Smooth muscle cell (in vitro differentiated cells): ENCODE data around the gene SRRD. TPM values are rescaled to one million over a fixed set of nuclear protein-coding genes. Genes with fewer than 3 reads are reported as not detected.

Experiments
- DNase-seq: peaks from one replicate; lab custom pipeline; 2025; ENCODE audit not compliant: unreplicated experiment; lab: John Stamatoyannopoulos, UW
- H2AFZ ChIP-seq: fragments of 200-600 bp; sonication (generic); 2 replicates; pipeline ENCODE4 v1.6.0; 2016; ENCODE audit warnings: antibody characterized with exemption, low read depth, mild to moderate bottlenecking
- H3F3A ChIP-seq: fragments of 200-600 bp; sonication (generic); 2 replicates; pipeline ENCODE4 v1.6.0; 2017; ENCODE audit warnings: antibody characterized with exemption, low read depth
- H3K27ac ChIP-seq: fragments of 200-600 bp; sonication (generic); 2 replicates; pipeline ENCODE4 v1.5.1; 2016; ENCODE audit warnings: low read depth, mild to moderate bottlenecking
- H3K27me3 ChIP-seq: fragments of 200-600 bp; sonication (generic); 2 replicates; pipeline ENCODE4 v1.6.1; 2016; ENCODE audit warnings: low read depth, mild to moderate bottlenecking
- H3K36me3 ChIP-seq: fragments of 200-600 bp; sonication (generic); 2 replicates; pipeline ENCODE4 v1.5.1; 2016; ENCODE audit warnings: low read depth
- H3K4me1 ChIP-seq: fragments of 200-600 bp; sonication (generic); 2 replicates; pipeline ENCODE4 v1.5.1; 2016; ENCODE audit warnings: low read depth
- H3K4me2 ChIP-seq: fragments of 200-600 bp; sonication (generic); 2 replicates; pipeline ENCODE4 v1.6.0; 2016; ENCODE audit warnings: mild to moderate bottlenecking
- H3K4me3 ChIP-seq: fragments of 200-600 bp; sonication (generic); 2 replicates; pipeline ENCODE4 v1.5.1; 2016; ENCODE audit warnings: mild to moderate bottlenecking
- H3K79me2 ChIP-seq: fragments of 200-600 bp; sonication (generic); 2 replicates; pipeline ENCODE4 v1.6.0; 2016; ENCODE audit warnings: low read depth, mild to moderate bottlenecking
- H3K9ac ChIP-seq: fragments of 200-600 bp; sonication (generic); 2 replicates; pipeline ENCODE4 v1.6.0; 2016; ENCODE audit warnings: low read depth
- H3K9me3 ChIP-seq: fragments of 200-600 bp; sonication (generic); replicated peaks from 2 replicates; pipeline ENCODE4 v1.5.1; 2016; ENCODE audit warnings: low read depth
- H4K20me1 ChIP-seq: fragments of 200-600 bp; sonication (generic); 2 replicates; pipeline ENCODE4 v1.6.0; 2016; ENCODE audit warnings: low read depth
- CTCF ChIP-seq: fragments of 200-600 bp; sonication (generic); IDR thresholded peaks from 2 replicates; pipeline ENCODE4 v1.5.1; 2017; ENCODE audit warnings: borderline replicate concordance, mild to moderate bottlenecking, antibody characterized with exemption; ENCODE audit not compliant: insufficient read depth, poor library complexity, severe bottlenecking
- WGBS: methylation state at CpG from one replicate; pipeline ENCODE4 v1.1.7; 2016; ENCODE audit warnings: low lambda C conversion rate; 5-methylcytosine and 5-hydroxymethylcytosine counted together
- polyA plus RNA-seq: library from polyadenylated mRNA; unstranded; fragments of >200 nt; fragmentation: Nextera tagmentation; extraction: Ambion mirVana; gene quantifications from 2 replicates; pipeline ENCODE4 v1.2.1, GENCODE V29; 2016
- total RNA-seq: library from RNA; depleted of rRNA; stranded (reverse); fragments of >200 nt; gene quantifications from 2 replicates; pipeline ENCODE4 v1.2.3, GENCODE V29; 2014

The SRRD gene
- total and polyA plus RNA-seq, 2 experiments from 2014 or later: 20.7 to 34.5 TPM

- Histone ChIP-seq H3K79me2 (peaks cover 23% of the 10 kb centered on the region), H3F3A (no peaks in the 10 kb centered on the region), H3K4me1 (peaks cover 11% of the 10 kb centered on the region), H3K27me3 (no peaks in the 10 kb centered on the region), H2AFZ (no peak overlapping the region), H3K9me3 (no peaks in the 10 kb centered on the region), H3K9ac (no peak overlapping the region), H3K4me3 (no peak overlapping the region), H3K4me2 (peak overlapping the region; percentile 95), H4K20me1 (no peaks in the 10 kb centered on the region), H3K27ac (peak overlapping the region; percentile 81), H3K36me3 (peaks cover 4% of the 10 kb centered on the region)
- no peak for TF ChIP-seq CTCF
- 85% methylated on average over 1 of the region's 1 CpG for WGBS
- DNase-seq: no peak
Measured at GRCh38 chr22:26513838-26514237, 30.2 kb downstream of the SRRD start.

DNA sequence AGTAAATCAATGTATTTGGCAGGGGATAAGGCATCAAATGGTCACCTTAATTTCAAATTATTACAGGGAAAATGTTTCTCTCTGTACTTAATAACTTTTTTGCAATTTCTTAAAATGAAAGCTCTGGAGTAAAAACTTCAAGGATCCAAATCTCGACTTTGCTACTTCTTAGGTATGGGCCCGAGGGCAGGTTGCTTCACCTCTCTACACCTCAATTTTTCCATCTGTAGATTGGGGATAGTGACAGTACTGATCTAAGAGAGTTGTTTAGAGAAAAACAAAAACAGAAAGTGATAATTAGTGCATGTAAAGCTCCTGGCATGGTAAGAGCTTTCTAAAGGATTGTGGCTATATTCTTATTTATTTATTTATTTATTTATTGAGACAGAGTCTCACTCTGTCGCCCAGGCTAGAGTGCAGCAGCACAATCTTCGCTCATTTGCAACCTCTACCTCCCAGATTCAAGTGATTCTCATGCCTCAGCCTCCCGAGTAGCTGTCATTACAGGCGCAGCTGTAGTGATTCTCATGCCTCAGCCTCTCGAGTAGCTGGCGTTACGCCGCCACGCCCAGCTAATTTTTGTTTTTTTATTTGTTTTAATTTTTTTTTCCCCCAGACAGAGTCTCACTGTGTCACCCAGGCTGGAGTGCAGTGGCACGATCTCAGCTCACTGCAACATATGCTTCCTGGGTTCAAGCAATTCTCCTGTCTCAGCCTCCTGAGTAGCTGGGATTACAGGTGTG lies 30.9 kb downstream of the SRRD start:
- no peak overlapping the region for H3K4me2 ChIP-seq
- 94% methylated on average over 12 of the region's 12 CpGs for WGBS
- no peak overlapping the region for H2AFZ ChIP-seq
- no peak for TF ChIP-seq CTCF
- peaks cover 23% of the 10 kb centered on the region for H3K79me2 ChIP-seq
- H4K20me1 ChIP-seq: no peaks in the 10 kb centered on the region
- H3K9me3 ChIP-seq: no peaks in the 10 kb centered on the region
- no peak overlapping the region for H3K9ac ChIP-seq
- H3K27me3 ChIP-seq: no peaks in the 10 kb centered on the region
- peaks cover 11% of the 10 kb centered on the region for H3K4me1 ChIP-seq
- H3K27ac ChIP-seq: no peak overlapping the region
- H3F3A ChIP-seq: no peaks in the 10 kb centered on the region
- H3K4me3 ChIP-seq: no peak overlapping the region
- no peaks in the 10 kb centered on the region for H3K36me3 ChIP-seq
- no peak for DNase-seq

- Histone ChIP-seq H3K36me3 (no peaks in the 10 kb centered on the region), H3K27me3 (no peaks in the 10 kb centered on the region), H3K4me1 (peaks cover 11% of the 10 kb centered on the region), H2AFZ (no peak overlapping the region), H3K4me2 (no peak overlapping the region), H3K79me2 (peaks cover 13% of the 10 kb centered on the region), H3F3A (no peaks in the 10 kb centered on the region), H4K20me1 (no peaks in the 10 kb centered on the region), H3K9ac (no peak overlapping the region), H3K27ac (no peak overlapping the region), H3K4me3 (no peak overlapping the region), H3K9me3 (no peaks in the 10 kb centered on the region)
- 89% methylated on average over 3 of the region's 3 CpGs for WGBS
- TF ChIP-seq CTCF: no peak
- DNase-seq: no peak
Measured at GRCh38 chr22:26515931-26516330, 32.3 kb downstream of the SRRD start.

GRCh38 chr22:26516503-26516902 lies 32.8 kb downstream of the SRRD start:
- WGBS: 93% methylated on average over 1 of the region's 1 CpG
- Histone ChIP-seq H2AFZ (no peak overlapping the region), H3K9ac (no peak overlapping the region), H3K4me2 (no peak overlapping the region), H3K79me2 (peaks cover 7% of the 10 kb centered on the region), H3K9me3 (no peaks in the 10 kb centered on the region), H3K36me3 (no peaks in the 10 kb centered on the region), H3K27ac (no peak overlapping the region), H3F3A (no peaks in the 10 kb centered on the region), H4K20me1 (no peaks in the 10 kb centered on the region), H3K27me3 (no peaks in the 10 kb centered on the region), H3K4me1 (peaks cover 8% of the 10 kb centered on the region), H3K4me3 (no peak overlapping the region)
- no peak for DNase-seq
- TF ChIP-seq CTCF: no peak
